Measurements from ENCODE around the gene NOX3. TPM values are rescaled to one million over a fixed set of nuclear protein-coding genes. Genes with fewer than 3 reads are reported as not detected.

The NOX3 gene
- total RNA-seq, 2 donors from 2014 or later = not detected

- no peaks in the 10 kb centered on the region for H3K36me3 ChIP-seq
- peak overlapping the region in 1 of 2 donors; percentile 9 for H3K27ac ChIP-seq
- H3K4me3 ChIP-seq = no peak overlapping the region
- no peaks in the 10 kb centered on the region for H3K9me3 ChIP-seq
- DNase-seq (ENCODE audit: low spot score) = no peak
- H3K4me1 ChIP-seq = peaks cover 0 to 17% of the 10 kb centered on the region in 2 donors
- no peak for TF ChIP-seq CTCF (IDR thresholded peaks at IDR 0.05)
- no peaks in the 10 kb centered on the region for H3K27me3 ChIP-seq
These were observed 6.8 kb downstream of the NOX3 start for GRCh38 chr6:155448668-155449449.

DNA sequence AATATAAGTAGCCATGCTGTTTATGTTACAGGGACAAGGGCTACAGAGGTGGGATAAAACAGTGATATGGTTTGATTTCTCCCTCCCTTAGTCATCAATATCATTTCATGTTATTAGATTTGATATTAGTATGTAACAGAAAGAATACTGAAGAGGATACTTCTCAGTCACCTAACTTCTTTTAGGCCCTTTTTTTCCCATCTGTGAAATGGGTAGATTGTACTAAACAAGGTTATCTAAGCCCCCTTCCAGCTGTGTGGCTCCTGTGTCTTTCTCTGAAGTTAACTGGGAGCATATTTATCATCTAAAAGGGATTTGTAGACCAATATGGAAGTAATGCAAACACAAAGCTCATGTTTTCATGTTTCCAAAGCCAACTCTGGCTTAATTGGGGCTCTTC, 7.7 kb downstream of the NOX3 start:
- H3K27ac ChIP-seq = no peak overlapping the region
- no peaks in the 10 kb centered on the region for H3K9me3 ChIP-seq
- H3K36me3 ChIP-seq = no peaks in the 10 kb centered on the region
- TF ChIP-seq CTCF (IDR thresholded peaks at IDR 0.05) = no peak
- H3K27me3 ChIP-seq = no peaks in the 10 kb centered on the region
- no peak overlapping the region for H3K4me3 ChIP-seq
- H3K4me1 ChIP-seq = peaks cover 0 to 17% of the 10 kb centered on the region in 2 donors
- no peak for DNase-seq (ENCODE audit: low spot score)

DNA sequence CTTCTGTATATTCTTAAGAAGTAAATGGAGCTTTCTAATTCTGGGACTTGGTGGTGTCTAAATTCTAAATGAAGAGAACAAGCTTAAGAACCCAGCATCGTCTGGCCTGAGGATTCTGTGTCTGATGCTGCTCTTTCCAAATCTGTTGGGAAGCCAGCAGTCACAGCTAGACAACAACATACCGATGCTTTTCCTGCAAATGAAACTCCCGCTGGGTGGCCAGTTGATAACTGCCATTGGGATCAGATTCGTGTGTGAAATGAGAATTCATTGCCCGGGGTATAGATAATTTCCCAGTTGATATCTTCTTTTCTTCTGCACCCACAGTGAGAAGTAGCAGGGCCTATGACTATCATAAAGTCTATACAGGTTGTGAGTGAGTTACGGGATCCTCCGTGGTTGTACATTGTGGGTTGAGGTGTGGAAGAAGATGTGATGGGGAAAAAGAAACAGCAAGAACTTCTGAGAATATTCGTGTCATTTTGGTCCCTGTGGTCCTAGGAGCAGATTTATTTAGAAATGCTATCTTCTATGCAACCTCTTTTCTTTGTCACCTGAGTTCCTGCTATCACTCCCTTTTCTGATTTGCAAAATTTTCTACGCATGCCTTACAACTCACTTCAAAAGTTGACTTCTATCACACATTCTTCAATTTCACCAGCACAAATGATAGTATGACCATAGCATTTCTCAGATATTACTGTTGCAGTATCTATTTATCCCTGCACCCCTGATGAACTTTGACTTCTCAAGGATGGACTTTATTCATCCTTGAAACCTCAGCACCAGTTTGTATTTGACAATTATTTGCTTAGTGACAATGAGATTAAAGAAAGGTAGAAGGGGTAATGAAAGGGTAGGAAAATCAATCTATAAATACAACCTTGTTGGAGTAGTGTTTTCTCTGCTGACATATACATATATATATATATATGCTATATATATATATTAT, 10.4 kb downstream of the NOX3 start:
- peaks cover 0 to 16% of the 10 kb centered on the region in 2 donors for H3K4me1 ChIP-seq
- no peaks in the 10 kb centered on the region for H3K9me3 ChIP-seq
- no peak overlapping the region for H3K4me3 ChIP-seq
- no peak for TF ChIP-seq CTCF (IDR thresholded peaks at IDR 0.05)
- no peaks in the 10 kb centered on the region for H3K36me3 ChIP-seq
- H3K27me3 ChIP-seq = no peaks in the 10 kb centered on the region
- H3K27ac ChIP-seq = no peak overlapping the region
- no peak for DNase-seq (ENCODE audit: low spot score)

GRCh38 chr6:155444120-155444917, 11.3 kb downstream of the NOX3 start:
- Histone ChIP-seq H3K27me3 (no peaks in the 10 kb centered on the region), H3K36me3 (no peaks in the 10 kb centered on the region), H3K27ac (no peak overlapping the region), H3K4me3 (no peak overlapping the region), H3K9me3 (no peaks in the 10 kb centered on the region), H3K4me1 (peaks cover 0 to 7% of the 10 kb centered on the region in 2 donors)
- DNase-seq (ENCODE audit: low spot score) = no peak
- no peak for TF ChIP-seq CTCF (IDR thresholded peaks at IDR 0.05)

DNA sequence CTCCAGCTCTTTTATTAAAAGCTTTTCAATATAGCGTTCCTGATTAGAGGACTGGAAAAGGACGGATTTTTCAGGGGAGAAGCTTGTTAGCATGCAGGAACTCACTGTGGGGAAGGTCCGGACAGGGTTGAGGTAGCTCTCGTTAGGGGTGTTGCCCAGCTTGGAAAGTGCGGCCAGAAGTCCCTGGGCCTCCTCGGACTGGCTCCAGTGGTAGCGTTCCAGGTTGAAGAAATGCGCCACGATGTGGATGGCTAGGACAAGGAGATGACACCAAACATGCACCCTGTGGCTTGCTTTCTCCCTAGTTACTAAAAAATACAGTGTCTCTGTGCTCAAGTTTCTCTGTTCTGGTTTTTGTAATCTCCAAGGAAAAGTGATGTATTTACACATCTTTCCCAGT, 12.5 kb downstream of the NOX3 start:
- no peak for DNase-seq (ENCODE audit: low spot score)
- Histone ChIP-seq H3K4me1 (no peaks in the 10 kb centered on the region), H3K27me3 (no peaks in the 10 kb centered on the region), H3K27ac (no peak overlapping the region), H3K36me3 (no peaks in the 10 kb centered on the region), H3K9me3 (no peaks in the 10 kb centered on the region), H3K4me3 (no peak overlapping the region)
- TF ChIP-seq CTCF (IDR thresholded peaks at IDR 0.05) = no peak

All from right atrium auricular region (tissue), 2 donors.